ENCODE measurements around the gene ARHGEF16.

The ARHGEF16 gene

GRCh38 chr1:3457910-3458883, 3.7 kb downstream of the ARHGEF16 start:
- DNase-seq = no peak

GRCh38 chr1:3459051-3459908, 4.8 kb downstream of the ARHGEF16 start:
- no peak for DNase-seq

GRCh38 chr1:3459940-3460671, 5.6 kb downstream of the ARHGEF16 start:
- no peak for DNase-seq

GRCh38 chr1:3460672-3461131, 6.2 kb downstream of the ARHGEF16 start:
- DNase-seq = peak; percentile 42

GRCh38 chr1:3461238-3461933, 6.9 kb downstream of the ARHGEF16 start:
- no peak for DNase-seq

- DNase-seq = no peak
Measured at GRCh38 chr1:3461934-3462275, 7.4 kb downstream of the ARHGEF16 start.

- DNase-seq = no peak
Measured at GRCh38 chr1:3462356-3463012, 8.0 kb downstream of the ARHGEF16 start.

GRCh38 chr1:3463013-3463385, 8.5 kb downstream of the ARHGEF16 start:
- DNase-seq = no peak

- no peak for DNase-seq
Measured at GRCh38 chr1:3463408-3463863, 9.0 kb downstream of the ARHGEF16 start.

- DNase-seq = no peak
Measured at GRCh38 chr1:3463891-3464648, 9.6 kb downstream of the ARHGEF16 start.

GRCh38 chr1:3464649-3465025, 10.2 kb downstream of the ARHGEF16 start:
- DNase-seq = no peak

- DNase-seq = no peak
Measured at GRCh38 chr1:3465091-3465934, 10.8 kb downstream of the ARHGEF16 start.

- no peak for DNase-seq
Measured at GRCh38 chr1:3465935-3466321, 11.5 kb downstream of the ARHGEF16 start.

- no peak for DNase-seq
Measured at GRCh38 chr1:3466366-3467075, 12.1 kb downstream of the ARHGEF16 start.

- DNase-seq = no peak
Measured at GRCh38 chr1:3467096-3468036, 12.9 kb downstream of the ARHGEF16 start.

GRCh38 chr1:3468236-3469103, 14.0 kb downstream of the ARHGEF16 start:
- no peak for DNase-seq

All from kidney glomerular epithelial cell (primary cell).